Right lobe of liver (tissue), 6 donors: Measurements from ENCODE around the gene NDOR1. TPM values are rescaled to one million over a fixed set of nuclear protein-coding genes. Genes with fewer than 3 reads are reported as not detected.
A peak's percentile ranks its signal among the peaks of the same experiment; 100 is the strongest.

Source experiments
- ATAC-seq, 4 donors: fragments of 200-7000 bp; cut with Tn5 transposase; one replicate each; pipeline ENCODE4 v1.9.1; 2020; ENCODE audit warnings: mild to moderate bottlenecking in 4 of 4, moderate library complexity in 4 of 4
- DNase-seq, 3 donors: peaks; one replicate each; pipeline ENCODE4 v3.0.0-alpha.2; 2020
- H3K27ac ChIP-seq, 3 donors: fragments of 200-600 bp; one replicate each; pipeline ENCODE4 v1.8.0; 2022
- H3K27me3 ChIP-seq, 2 donors: fragments of 200-600 bp; one replicate each; pipeline ENCODE4 v1.8.0; 2022
- H3K36me3 ChIP-seq, 4 donors: fragments of 200-600 bp; sonication (generic) in 1 of 4; one replicate each; pipeline versions ENCODE4 v1.5.1 to v1.8.0; 2017 to 2022; ENCODE audit warnings: control low read depth in 1 of 4
- H3K4me1 ChIP-seq, 4 donors: fragments of 200-600 bp; sonication (generic) in 1 of 4; one replicate each; pipeline versions ENCODE4 v1.5.1 to v1.8.0; 2017 to 2022; ENCODE audit warnings: control low read depth in 1 of 4
- H3K4me3 ChIP-seq, 3 donors: fragments of 200-600 bp; one replicate each; pipeline ENCODE4 v1.8.0; 2022
- H3K9me3 ChIP-seq, 4 donors: fragments of 200-600 bp; sonication (generic) in 1 of 4; one replicate each; pipeline versions ENCODE4 v1.5.1 to v1.8.0; 2017 to 2022; ENCODE audit warnings: control low read depth in 1 of 4
- POLR2A ChIP-seq: fragments of 450-650 bp; IDR thresholded peaks from one replicate; pipeline ENCODE4 v1.6.1; 2017; ENCODE audit warnings: antibody characterized with exemption, mild to moderate bottlenecking
- WGBS: methylation state at CpG from one replicate; pipeline ENCODE4 v1.1.6; 2018; ENCODE audit warnings: low coverage, low lambda C conversion rate; ENCODE audit not compliant: insufficient coverage; ENCODE audit errors: missing lambda C conversion rate; 5-methylcytosine and 5-hydroxymethylcytosine counted together
- intact Hi-C, 2 donors: fragments of 100-400 bp; cut with DNase I; formaldehyde crosslinking; loops; one replicate each; pipeline versions ENCODE4 v1.11.2 to v1.14.1; 2022
- total RNA-seq, 6 experiments: library from RNA; depleted of rRNA in 2 of 6; stranded (reverse); fragments of >200 nt in 2 of 6; fragmentation: NEBNext Ultra II Directional in 3 of 6; extraction: Animal tissue kit (Norgen Biotek cat#: 25700) in 3 of 6; gene quantifications; one replicate each; pipeline versions ENCODE4 v1.1.0 to v1.2.4, GENCODE V29; 2016 to 2023
- TF ChIP-seq, protein P1 (sequence below), 4 donors: fragments of 200-600 bp in 3 of 4; fragments of 450-650 bp in 1 of 4; IDR thresholded peaks; one replicate each; pipeline versions ENCODE4 v1.5.1 to v1.8.0; 2016 to 2022; ENCODE audit warnings: antibody characterized with exemption in 4 of 4, mild to moderate bottlenecking in 2 of 4
- donor health status: DM: no; HTN: yes; CAD: no.
- donor health status: DM: no; HTN: no; CAD: no.
- donor health status: DM: no; HTN: no; CAD: no.
- donor health status: DM: no; HTN: yes; CAD: no.
- donor health status: DM: no; HTN: yes; CAD: no.

NDOR1 gene
- total RNA-seq, 6 experiments from 2014 or later = 4.7 to 9.6 (median 7.4) TPM

DNA sequence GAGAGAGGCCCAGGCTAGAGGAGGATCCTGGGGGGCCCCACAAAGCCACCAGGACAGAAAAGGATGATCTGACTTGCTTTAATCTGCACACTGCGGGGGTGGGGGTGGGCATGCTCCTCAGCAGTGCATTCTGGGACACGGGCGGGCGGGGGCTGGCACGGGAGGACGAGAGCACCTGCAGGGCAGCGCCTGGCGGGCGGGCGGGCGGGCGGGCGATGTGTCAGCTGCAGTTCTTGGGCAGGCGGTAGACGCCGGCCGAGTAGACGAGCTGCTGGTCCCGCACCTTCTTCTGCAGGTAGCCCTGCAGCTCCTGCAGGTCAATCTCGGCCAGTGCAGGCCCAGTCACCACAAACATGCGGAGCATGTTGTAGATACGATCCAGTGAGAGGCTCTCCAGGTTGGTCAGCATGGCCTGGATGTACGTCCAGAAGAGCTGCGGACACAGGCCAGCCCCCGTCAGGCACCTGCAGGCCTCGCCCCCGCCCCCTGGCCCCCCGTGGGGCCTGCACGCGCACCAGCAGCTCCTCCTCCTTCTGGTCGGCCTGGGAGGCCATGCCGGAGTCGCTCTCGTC, 30.7 kb upstream of the NDOR1 start:
- WGBS = no CpG with 5 or more reads among the region's 34 CpGs
- no peak overlapping the region for H3K4me3 ChIP-seq
- no peak for TF ChIP-seq POLR2A
- TF ChIP-seq, protein P1, sequence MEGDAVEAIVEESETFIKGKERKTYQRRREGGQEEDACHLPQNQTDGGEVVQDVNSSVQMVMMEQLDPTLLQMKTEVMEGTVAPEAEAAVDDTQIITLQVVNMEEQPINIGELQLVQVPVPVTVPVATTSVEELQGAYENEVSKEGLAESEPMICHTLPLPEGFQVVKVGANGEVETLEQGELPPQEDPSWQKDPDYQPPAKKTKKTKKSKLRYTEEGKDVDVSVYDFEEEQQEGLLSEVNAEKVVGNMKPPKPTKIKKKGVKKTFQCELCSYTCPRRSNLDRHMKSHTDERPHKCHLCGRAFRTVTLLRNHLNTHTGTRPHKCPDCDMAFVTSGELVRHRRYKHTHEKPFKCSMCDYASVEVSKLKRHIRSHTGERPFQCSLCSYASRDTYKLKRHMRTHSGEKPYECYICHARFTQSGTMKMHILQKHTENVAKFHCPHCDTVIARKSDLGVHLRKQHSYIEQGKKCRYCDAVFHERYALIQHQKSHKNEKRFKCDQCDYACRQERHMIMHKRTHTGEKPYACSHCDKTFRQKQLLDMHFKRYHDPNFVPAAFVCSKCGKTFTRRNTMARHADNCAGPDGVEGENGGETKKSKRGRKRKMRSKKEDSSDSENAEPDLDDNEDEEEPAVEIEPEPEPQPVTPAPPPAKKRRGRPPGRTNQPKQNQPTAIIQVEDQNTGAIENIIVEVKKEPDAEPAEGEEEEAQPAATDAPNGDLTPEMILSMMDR (IDR thresholded peaks at IDR 0.05) = no peak
- peaks cover 0 to 4% (median 1%) of the 10 kb centered on the region in 4 donors for H3K36me3 ChIP-seq
- peaks cover 0 to 3% (median 0%) of the 10 kb centered on the region in 4 donors for H3K4me1 ChIP-seq
- DNase-seq (no peak), ATAC-seq (no peak)
- intact Hi-C loops = loop anchor here in 1 of 2 donors (5.0 kb wide), 1 partner anchor 57 kb away; the partner anchor contains the start of gene SLC34A3
- no peak overlapping the region for H3K27ac ChIP-seq
- no peaks in the 10 kb centered on the region for H3K9me3 ChIP-seq
- peaks cover 0 to 10% of the 10 kb centered on the region in 2 donors for H3K27me3 ChIP-seq

DNA sequence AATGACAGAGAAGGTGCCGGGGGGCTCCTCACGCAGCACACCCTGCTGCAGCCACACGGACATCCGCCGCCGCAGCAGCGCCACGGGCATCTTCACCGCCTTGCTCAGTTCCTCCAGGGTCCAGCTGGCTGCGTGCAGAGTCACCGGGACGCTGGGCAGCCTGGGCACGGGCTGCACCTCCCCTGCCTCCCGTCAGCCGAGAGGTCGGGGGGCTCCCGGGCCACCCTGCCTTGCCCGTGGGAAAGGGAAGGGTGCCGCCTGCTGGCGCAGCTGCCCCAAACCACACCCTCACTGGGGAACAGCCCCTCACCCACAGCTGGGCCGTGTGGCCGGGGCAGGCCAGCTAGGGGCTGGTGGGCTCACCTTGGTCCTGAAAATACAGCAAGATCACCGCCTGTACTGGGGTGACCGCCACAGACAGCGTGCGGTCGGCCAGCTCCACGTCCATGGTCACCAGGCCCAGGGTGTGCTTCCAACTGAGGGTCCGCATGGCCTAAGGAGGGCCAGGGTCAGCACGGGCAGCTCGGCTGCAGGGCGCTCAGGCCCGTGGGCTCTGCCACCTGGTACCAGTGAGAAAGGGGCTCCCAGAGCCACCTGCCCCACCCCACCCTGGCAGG, 30.0 kb upstream of the NDOR1 start:
- no CpG with 5 or more reads among the region's 33 CpGs for WGBS
- no peaks in the 10 kb centered on the region for H3K4me1 ChIP-seq
- H3K27me3 ChIP-seq = peaks cover 0 to 4% of the 10 kb centered on the region in 2 donors
- intact Hi-C loops = loop anchor here in 1 of 2 donors (5.0 kb wide), 1 partner anchor 57 kb away; the partner anchor contains the start of gene SLC34A3
- peaks cover 0 to 10% (median 6%) of the 10 kb centered on the region in 4 donors for H3K36me3 ChIP-seq
- DNase-seq = no peak
- no peak overlapping the region for H3K27ac ChIP-seq
- ATAC-seq = no peak
- TF ChIP-seq POLR2A = no peak
- TF ChIP-seq, protein P1 (IDR thresholded peaks at IDR 0.05) = no peak
- no peak overlapping the region for H3K4me3 ChIP-seq
- no peaks in the 10 kb centered on the region for H3K9me3 ChIP-seq

DNA sequence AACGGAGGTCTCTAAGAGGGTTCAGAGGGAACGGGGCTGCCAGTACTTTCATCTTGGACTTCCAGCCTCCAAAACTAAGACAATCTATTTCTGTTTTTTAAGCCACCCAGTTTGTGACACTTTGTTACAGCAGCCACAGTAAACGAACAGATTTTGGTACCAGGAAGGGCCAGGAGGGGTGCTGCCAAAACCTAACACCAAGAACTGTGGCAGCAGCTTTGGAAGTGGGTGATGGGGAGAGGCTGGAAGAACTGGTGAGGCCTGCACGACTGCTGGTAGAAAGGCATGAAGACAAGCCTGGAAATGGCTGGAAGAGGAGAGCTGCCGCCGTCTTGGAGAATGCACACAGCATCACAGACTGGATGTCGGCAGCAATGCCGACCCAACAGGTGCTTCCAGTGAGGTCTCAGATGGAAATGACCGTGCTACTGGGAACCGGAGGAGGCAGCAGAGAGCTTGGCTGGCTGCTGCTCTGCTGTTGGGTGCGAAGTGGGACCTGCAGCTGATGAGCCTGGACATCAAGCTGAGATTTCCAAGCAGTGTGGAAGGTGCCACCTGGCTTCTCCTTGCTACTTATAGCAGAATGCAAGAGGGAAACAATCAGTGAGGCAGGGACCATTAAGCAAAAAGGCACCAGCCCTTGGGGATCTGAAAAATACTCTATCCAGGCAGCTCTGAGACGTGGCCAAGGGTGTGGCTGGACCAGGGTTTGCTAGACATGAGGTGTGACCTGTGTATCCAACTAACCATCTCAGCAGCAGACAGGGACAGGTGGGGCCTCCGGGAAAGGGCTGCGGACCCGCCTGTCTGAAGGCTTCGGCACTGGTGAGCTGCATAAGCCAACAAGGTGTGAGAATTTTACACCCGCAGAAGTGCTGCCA, 29.0 kb upstream of the NDOR1 start:
- no peaks in the 10 kb centered on the region for H3K27me3 ChIP-seq
- H3K4me1 ChIP-seq = no peaks in the 10 kb centered on the region
- ATAC-seq (peak; percentile 55 to 79 (median 73)), DNase-seq (no peak)
- no peak for TF ChIP-seq POLR2A
- TF ChIP-seq, protein P1 (IDR thresholded peaks at IDR 0.05) = peak; percentile 45 to 58 (median 52)
- H3K4me3 ChIP-seq = no peak overlapping the region
- H3K27ac ChIP-seq = no peak overlapping the region
- intact Hi-C loops = loop anchor here in 1 of 2 donors (5.0 kb wide), 1 partner anchor 56 kb away; the partner anchor contains the start of gene SLC34A3
- WGBS = 43% methylated on average over 11 of the region's 17 CpGs
- peaks cover 0 to 18% (median 8%) of the 10 kb centered on the region in 4 donors for H3K36me3 ChIP-seq
- H3K9me3 ChIP-seq = no peaks in the 10 kb centered on the region

DNA sequence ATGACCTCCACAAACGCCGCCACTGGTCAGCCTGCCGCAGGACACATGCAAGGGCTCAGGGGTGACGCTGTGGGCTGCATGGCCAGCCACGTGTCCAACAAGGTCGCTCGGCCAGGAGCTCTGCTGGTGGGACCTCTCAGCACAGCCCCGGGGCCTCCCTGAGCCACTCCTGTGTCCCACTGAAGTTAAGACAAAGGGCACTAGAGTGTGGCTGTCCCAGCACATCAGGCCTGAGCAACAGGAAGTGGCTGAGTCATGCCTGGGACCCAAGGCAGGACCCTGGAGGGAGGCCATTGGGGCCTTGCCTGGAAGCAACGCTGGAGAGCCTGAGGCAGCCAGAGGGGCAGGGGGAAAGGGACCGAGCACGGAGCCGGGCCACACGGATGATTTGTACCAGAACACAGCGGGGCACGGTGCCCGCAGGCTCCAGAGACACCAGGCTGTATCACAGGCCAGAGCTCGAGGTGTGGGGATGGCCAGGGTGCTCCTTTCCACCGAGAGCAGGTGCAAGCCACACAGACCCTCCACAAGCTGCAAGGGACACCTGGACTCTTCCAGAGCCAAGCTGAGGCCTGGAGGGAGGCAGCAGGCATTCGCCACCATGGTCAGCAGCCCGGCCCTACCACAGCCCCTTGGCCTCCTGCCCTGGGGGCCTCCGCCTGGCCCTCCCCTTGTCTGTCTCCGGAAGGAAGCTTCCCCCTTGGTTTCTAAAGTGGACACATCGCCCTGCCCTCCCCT, 27.1 kb upstream of the NDOR1 start:
- H3K27me3 ChIP-seq = no peaks in the 10 kb centered on the region
- DNase-seq (no peak), ATAC-seq (peak in 2 of 4 donors; percentile 4 to 13)
- no peaks in the 10 kb centered on the region for H3K9me3 ChIP-seq
- no CpG with 5 or more reads among the region's 23 CpGs for WGBS
- H3K36me3 ChIP-seq = peaks cover 0 to 32% (median 13%) of the 10 kb centered on the region in 4 donors
- intact Hi-C loops = loop anchor here in 1 of 2 donors (5.0 kb wide), 1 partner anchor 54 kb away; the partner anchor contains the start of gene SLC34A3
- H3K4me1 ChIP-seq = no peaks in the 10 kb centered on the region
- no peak overlapping the region for H3K4me3 ChIP-seq
- TF ChIP-seq POLR2A = no peak
- TF ChIP-seq, protein P1 (IDR thresholded peaks at IDR 0.05) = no peak
- H3K27ac ChIP-seq = no peak overlapping the region
